Adrenal gland (tissue), 12 donors: ENCODE results near the gene ANO10. TPM values are rescaled to one million over a fixed set of nuclear protein-coding genes. Genes with fewer than 3 reads are reported as not detected.

ENCODE experiments used
- DNase-seq, 7 donors: peaks; one replicate each; pipeline ENCODE4 v3.0.0-alpha.2; 2019 to 2020
- H3K27ac ChIP-seq, 5 donors: fragments of 200-600 bp; sonication (generic) in 4 of 5; 1 replicate in 3 of 5; 2 replicates in 2 of 5; pipeline versions ENCODE4 v1.5.1 to v1.8.0; 2016 to 2020; ENCODE audit warnings: mild to moderate bottlenecking in 1 of 5
- H3K27me3 ChIP-seq: fragments of 200-600 bp; 2 replicates; pipeline ENCODE4 v1.8.0; 2021
- H3K36me3 ChIP-seq, 2 donors: fragments of 200-600 bp; replicated peaks in 1 of 2; 1 replicate in 1 of 2; 2 replicates in 1 of 2; pipeline versions ENCODE4 v1.5.1 to v1.8.0; 2018 to 2022
- H3K4me1 ChIP-seq, 2 donors: fragments of 200-600 bp; replicated peaks in 1 of 2; 1 replicate in 1 of 2; 2 replicates in 1 of 2; pipeline versions ENCODE4 v1.5.1 to v1.8.0; 2018 to 2021
- H3K4me3 ChIP-seq, 4 donors: fragments of 200-600 bp; sonication (generic) in 3 of 4; one replicate each; pipeline ENCODE4 v1.5.1; 2016 to 2018
- H3K9me3 ChIP-seq, 3 donors: fragments of 200-600 bp; sonication (generic) in 1 of 3; replicated peaks in 1 of 3; 1 replicate in 2 of 3; 2 replicates in 1 of 3; pipeline versions ENCODE4 v1.5.1 to v1.8.0; 2016 to 2021
- POLR2A ChIP-seq, 2 donors: fragments of 450-650 bp; IDR thresholded peaks; one replicate each; pipeline ENCODE4 v1.6.1; 2017; ENCODE audit warnings: antibody characterized with exemption in 2 of 2, mild to moderate bottlenecking in 2 of 2, moderate library complexity in 1 of 2
- WGBS, 4 donors: extraction: QIAGEN DNeasy Blood & Tissue Kit in 2 of 4; methylation state at CpG; one replicate each; pipeline versions ENCODE4 v1.1.5 to v1.1.7; 2013 to 2017; 5-methylcytosine and 5-hydroxymethylcytosine counted together
- intact Hi-C, 2 donors: fragments of 100-400 bp; cut with DNase I; formaldehyde crosslinking; loops; one replicate each; pipeline versions ENCODE4 v1.14.1 to v1.15.0; 2022 to 2023
- polyA plus RNA-seq, 3 donors: library from polyadenylated mRNA; stranded (reverse); fragments of 200-250 nt in 2 of 3; fragments of 350-450 nt in 1 of 3; fragmentation: Illumina TruSeq in 1 of 3; extraction: RNeasy Lipid Tissue Mini Kit (QIAGEN cat#74804) in 1 of 3; gene quantifications; one replicate each; pipeline ENCODE4 v1.2.3, GENCODE V29; 2013 to 2014
- total RNA-seq, 9 donors: library from RNA; depleted of rRNA in 4 of 9; stranded (reverse); fragments of >200 nt in 4 of 9; fragments of 120-200 nt in 1 of 9; fragmentation: NEBNext Ultra II Directional in 1 of 9; extraction: Animal tissue kit (Norgen Biotek cat#: 25700) in 1 of 9; gene quantifications; one replicate each; pipeline versions ENCODE4 v1.1.0 to v1.2.4, GENCODE V29; 2013 to 2023
- TF ChIP-seq, protein P1 (sequence below), 6 experiments: fragments of 450-650 bp in 4 of 6; fragments of 200-600 bp in 2 of 6; sonication (generic) in 1 of 6; IDR thresholded peaks; 1 replicate in 5 of 6; 2 replicates in 1 of 6; pipeline versions ENCODE4 v1.5.1 to v1.8.0; 2016 to 2021; ENCODE audit warnings: antibody characterized with exemption in 6 of 6, mild to moderate bottlenecking in 2 of 6, moderate library complexity in 1 of 6
- donor health status: healthy with polysubstance abuse.
- donor health status: Bipolar disorder and iron deficiency.
- donor health status: DM: yes; HTN: yes; CAD: no.
- donor health status: DM: no; HTN: no; CAD: no.
- donor health status: DM: no; HTN: no; CAD: no.
- donor health status: DM: yes; HTN: yes; CAD: no.

Gene ANO10
- total and polyA plus RNA-seq, 12 donors, result 10.7 to 34.8 (median 22.0) TPM

DNA sequence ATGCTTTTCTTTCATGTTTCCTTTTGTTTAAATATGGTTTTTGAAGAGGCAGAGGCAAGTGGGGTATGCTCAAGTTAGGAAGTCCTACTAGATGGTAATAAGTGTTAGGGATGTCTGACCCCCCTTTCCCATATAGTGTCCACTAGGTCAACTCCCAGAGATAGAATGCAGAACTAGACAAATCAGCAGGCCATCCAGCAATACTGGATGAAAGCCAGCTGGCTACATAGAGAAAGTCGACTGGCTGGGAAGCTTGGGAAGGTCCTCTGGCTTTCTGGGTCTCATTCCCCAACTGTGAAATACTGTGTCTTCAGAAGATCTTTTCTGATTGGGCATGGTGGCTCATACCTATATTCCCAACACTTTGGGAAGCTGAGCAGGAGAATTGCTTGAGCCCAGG is 221.6 kb downstream of the ANO10 start:
- Histone ChIP-seq H3K36me3 (no peaks in the 10 kb centered on the region), H3K4me3 (no peak overlapping the region), H3K9me3 (no peaks in the 10 kb centered on the region), H3K27ac (no peak overlapping the region), H3K4me1 (no peaks in the 10 kb centered on the region), H3K27me3 (no peaks in the 10 kb centered on the region)
- intact Hi-C loops, result no loop called here
- TF ChIP-seq, protein P1, sequence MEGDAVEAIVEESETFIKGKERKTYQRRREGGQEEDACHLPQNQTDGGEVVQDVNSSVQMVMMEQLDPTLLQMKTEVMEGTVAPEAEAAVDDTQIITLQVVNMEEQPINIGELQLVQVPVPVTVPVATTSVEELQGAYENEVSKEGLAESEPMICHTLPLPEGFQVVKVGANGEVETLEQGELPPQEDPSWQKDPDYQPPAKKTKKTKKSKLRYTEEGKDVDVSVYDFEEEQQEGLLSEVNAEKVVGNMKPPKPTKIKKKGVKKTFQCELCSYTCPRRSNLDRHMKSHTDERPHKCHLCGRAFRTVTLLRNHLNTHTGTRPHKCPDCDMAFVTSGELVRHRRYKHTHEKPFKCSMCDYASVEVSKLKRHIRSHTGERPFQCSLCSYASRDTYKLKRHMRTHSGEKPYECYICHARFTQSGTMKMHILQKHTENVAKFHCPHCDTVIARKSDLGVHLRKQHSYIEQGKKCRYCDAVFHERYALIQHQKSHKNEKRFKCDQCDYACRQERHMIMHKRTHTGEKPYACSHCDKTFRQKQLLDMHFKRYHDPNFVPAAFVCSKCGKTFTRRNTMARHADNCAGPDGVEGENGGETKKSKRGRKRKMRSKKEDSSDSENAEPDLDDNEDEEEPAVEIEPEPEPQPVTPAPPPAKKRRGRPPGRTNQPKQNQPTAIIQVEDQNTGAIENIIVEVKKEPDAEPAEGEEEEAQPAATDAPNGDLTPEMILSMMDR (IDR thresholded peaks at IDR 0.05), result no peak
- TF ChIP-seq POLR2A (IDR thresholded peaks at IDR 0.05), result no peak
- DNase-seq, result no peak
- 55 to 79% (median 71%) methylated on average over 1 of the region's 1 CpG for WGBS, 4 donors

DNA sequence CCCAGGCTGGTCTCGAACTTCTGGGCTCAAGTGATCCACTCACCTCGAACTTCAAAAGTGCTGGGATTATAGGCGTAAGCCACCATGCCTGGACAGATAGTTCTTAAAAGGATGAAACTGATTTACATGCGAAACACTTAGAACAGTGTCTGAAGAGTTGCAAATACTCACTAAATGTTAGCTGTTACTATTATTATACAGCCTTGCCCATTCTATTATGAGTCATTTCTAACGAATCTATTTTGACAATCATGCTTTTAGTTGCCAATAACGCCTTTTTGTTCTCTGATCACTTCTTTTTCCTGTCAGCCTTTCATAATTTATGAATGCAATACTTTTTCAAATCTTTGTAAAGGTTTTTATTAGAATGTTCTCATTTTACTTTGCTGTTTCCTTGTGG is 222.8 kb downstream of the ANO10 start:
- Histone ChIP-seq H3K27ac (no peak overlapping the region), H3K4me3 (no peak overlapping the region), H3K9me3 (no peaks in the 10 kb centered on the region), H3K4me1 (no peaks in the 10 kb centered on the region), H3K27me3 (no peaks in the 10 kb centered on the region), H3K36me3 (no peaks in the 10 kb centered on the region)
- 74 to 80% (median 78%) methylated on average over 6 of the region's 6 CpGs for WGBS, 4 donors
- TF ChIP-seq, protein P1 (IDR thresholded peaks at IDR 0.05), result no peak
- TF ChIP-seq POLR2A (IDR thresholded peaks at IDR 0.05), result no peak
- intact Hi-C loops, result no loop called here
- DNase-seq, result no peak

DNA sequence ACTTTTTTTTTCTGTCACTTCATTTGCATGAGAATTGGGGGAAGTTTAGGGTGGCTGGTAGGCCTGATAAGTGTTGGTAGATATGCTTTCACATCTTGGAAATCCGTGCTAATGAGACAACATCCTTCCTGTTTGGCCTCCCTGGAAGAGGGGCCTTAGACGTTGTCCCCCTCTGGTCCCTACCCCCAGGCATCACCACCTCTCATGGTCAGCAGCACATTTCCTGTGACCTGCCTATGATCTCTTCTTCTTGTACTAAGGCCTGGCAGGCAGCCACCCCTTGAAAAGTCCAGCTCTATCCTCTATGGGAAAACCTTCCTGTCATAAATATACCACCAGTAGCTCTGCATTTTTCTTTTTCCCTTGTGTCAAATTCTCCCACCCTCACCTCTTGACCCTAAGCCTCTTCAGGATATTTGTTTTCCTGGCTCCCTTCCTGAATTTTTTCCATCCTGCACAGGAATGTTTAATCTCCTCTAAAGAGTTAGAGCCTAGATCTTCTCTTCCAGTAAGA is 227.7 kb downstream of the ANO10 start:
- peak overlapping the region in 2 of 5 donors; percentile 25 to 43 for H3K27ac ChIP-seq
- intact Hi-C loops, result no loop called here
- no peak overlapping the region for H3K4me3 ChIP-seq
- WGBS, 4 donors, result 30 to 56% (median 44%) methylated on average over 2 of the region's 2 CpGs
- peak; percentile 44 to 91 (median 75) for DNase-seq
- H3K27me3 ChIP-seq, result no peaks in the 10 kb centered on the region
- no peaks in the 10 kb centered on the region for H3K36me3 ChIP-seq
- no peak for TF ChIP-seq POLR2A (IDR thresholded peaks at IDR 0.05)
- TF ChIP-seq, protein P1 (IDR thresholded peaks at IDR 0.05), result no peak
- no peaks in the 10 kb centered on the region for H3K9me3 ChIP-seq
- H3K4me1 ChIP-seq, result peaks cover 0 to 12% of the 10 kb centered on the region in 2 donors

DNA sequence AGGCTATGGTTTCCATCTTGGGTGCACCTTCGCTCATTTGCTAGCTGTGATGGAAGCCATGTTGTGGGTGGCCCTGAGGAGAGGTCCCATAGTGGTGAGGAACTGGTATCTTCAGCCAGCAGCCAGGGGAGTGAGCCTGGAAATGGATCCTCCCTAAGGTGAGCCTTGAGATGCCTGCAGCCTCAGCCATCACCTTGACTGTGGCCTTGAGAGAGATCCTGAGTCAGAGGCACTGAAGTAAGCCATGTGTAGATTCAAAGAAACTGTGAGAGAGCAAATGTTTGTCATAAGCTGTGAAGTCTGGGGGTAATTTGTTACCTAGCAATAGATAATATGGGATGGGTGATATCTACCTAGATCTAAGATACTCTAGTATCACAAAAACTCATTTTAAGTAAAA is 230.2 kb downstream of the ANO10 start:
- TF ChIP-seq, protein P1 (IDR thresholded peaks at IDR 0.05), result no peak
- no peak for TF ChIP-seq POLR2A (IDR thresholded peaks at IDR 0.05)
- WGBS, 4 donors, result 44 to 100% (median 76%) methylated on average over 1 of the region's 1 CpG
- Histone ChIP-seq H3K27ac (peak overlapping the region in 1 of 5 donors; percentile 11), H3K27me3 (no peaks in the 10 kb centered on the region), H3K9me3 (no peaks in the 10 kb centered on the region), H3K4me1 (peaks cover 0 to 16% of the 10 kb centered on the region in 2 donors), H3K4me3 (no peak overlapping the region), H3K36me3 (no peaks in the 10 kb centered on the region)
- intact Hi-C loops, result no loop called here
- DNase-seq, result peak in 2 of 7 donors; percentile 14 to 19
